HepG2 (cell line): ENCODE measurements around the gene ATRAID.

Experiments
- CTCF ChIP-seq: sonication (generic); formaldehyde crosslinking; IDR thresholded peaks from 2 replicates; pipeline ENCODE4 v1.5.0; 2020; ENCODE audit warnings: mild to moderate bottlenecking, missing genetic modification reagents, moderate library complexity
- EZH2 ChIP-seq: conservative IDR thresholded peaks from 2 replicates; pipeline ENCODE4 v1.6.1; 2012; ENCODE audit warnings: mild to moderate bottlenecking, low read depth, low read length, moderate library complexity
- PHB2 ChIP-seq: fragments of 450-650 bp; IDR thresholded peaks from 2 replicates; pipeline ENCODE4 v1.6.1; 2018; ENCODE audit not compliant: partially characterized antibody
- SMYD3 ChIP-seq: sonication (generic); formaldehyde crosslinking; IDR thresholded peaks from 2 replicates; pipeline ENCODE4 v1.8.1; 2023; ENCODE audit warnings: mild to moderate bottlenecking, missing genetic modification reagents
- SNAPC5 ChIP-seq: sonication (generic); formaldehyde crosslinking; IDR thresholded peaks from 2 replicates; pipeline ENCODE4 v1.8.1; 2023; ENCODE audit warnings: mild to moderate bottlenecking, missing genetic modification reagents, borderline replicate concordance
- ZNF496 ChIP-seq: sonication (generic); formaldehyde crosslinking; IDR thresholded peaks from 2 replicates; pipeline ENCODE4 v1.8.1; 2023; ENCODE audit warnings: mild to moderate bottlenecking, moderate library complexity, missing genetic modification reagents; ENCODE audit not compliant: insufficient replicate concordance
- ZNF556 ChIP-seq: sonication (generic); formaldehyde crosslinking; IDR thresholded peaks from 2 replicates; pipeline ENCODE4 v1.4.0; 2020; ENCODE audit warnings: mild to moderate bottlenecking, missing genetic modification reagents, borderline replicate concordance
- TF ChIP-seq, protein P1 (sequence below): sonication (generic); formaldehyde crosslinking; IDR thresholded peaks from 2 replicates; pipeline ENCODE4 v1.5.1; 2020; ENCODE audit warnings: missing genetic modification reagents, mild to moderate bottlenecking, borderline replicate concordance

DNA sequence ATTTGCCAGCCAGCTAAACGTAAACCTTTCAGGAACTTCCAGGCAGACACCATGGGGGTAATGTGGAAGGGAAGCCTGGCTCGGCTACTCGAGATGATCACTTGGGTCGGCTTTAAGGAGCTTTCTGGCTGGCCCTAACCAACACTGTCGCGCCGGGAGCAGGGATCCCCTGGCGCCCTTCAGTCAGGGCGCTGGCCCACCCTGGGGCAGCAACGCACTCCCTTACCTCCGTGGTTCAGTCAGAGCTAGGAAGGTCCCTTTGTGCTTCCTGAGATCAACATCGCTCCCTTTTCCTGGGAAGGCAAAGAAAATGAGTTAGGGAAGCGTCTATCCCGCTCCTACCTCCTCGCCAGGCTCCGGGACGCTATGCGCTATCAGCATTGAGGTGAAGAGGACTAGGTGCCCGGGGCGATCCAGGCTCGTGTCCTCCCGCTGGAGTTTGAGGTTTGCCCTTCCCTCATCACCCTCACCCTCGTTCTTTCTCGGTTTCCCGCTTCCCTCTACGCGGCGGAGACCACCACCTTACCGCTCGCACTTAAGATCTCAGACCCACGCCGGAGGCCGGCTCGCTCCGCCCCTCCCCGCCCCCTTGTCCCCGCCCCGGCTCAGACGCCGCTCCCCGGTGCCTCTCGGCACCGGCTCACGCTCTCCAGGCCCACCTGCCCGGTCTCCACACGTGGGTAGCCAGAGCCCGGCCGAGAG lies 449 bp upstream of the ATRAID start:
- TF ChIP-seq, protein P1, sequence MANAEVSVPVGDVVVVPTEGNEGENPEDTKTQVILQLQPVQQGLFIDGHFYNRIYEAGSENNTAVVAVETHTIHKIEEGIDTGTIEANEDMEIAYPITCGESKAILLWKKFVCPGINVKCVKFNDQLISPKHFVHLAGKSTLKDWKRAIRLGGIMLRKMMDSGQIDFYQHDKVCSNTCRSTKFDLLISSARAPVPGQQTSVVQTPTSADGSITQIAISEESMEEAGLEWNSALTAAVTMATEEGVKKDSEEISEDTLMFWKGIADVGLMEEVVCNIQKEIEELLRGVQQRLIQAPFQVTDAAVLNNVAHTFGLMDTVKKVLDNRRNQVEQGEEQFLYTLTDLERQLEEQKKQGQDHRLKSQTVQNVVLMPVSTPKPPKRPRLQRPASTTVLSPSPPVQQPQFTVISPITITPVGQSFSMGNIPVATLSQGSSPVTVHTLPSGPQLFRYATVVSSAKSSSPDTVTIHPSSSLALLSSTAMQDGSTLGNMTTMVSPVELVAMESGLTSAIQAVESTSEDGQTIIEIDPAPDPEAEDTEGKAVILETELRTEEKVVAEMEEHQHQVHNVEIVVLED = no peak
- TF ChIP-seq ZNF496 (CRISPR knock-in tag) = no peak
- TF ChIP-seq ZNF556 (CRISPR knock-in tag) = no peak
- TF ChIP-seq SMYD3 = no peak
- TF ChIP-seq SNAPC5 (CRISPR knock-in tag) = no peak
- no peak for TF ChIP-seq PHB2
- TF ChIP-seq CTCF = peak; percentile 2; the same call in 1 of the 2 replicates
- no peak for TF ChIP-seq EZH2
